Heart right ventricle (tissue), 16 donors: ENCODE measurements around the gene GATA6. TPM values are rescaled to one million over a fixed set of nuclear protein-coding genes. Genes with fewer than 3 reads are reported as not detected.

ENCODE experiments used
- ATAC-seq, 8 donors: fragments of 200-7000 bp; cut with Tn5 transposase; one replicate each; pipeline ENCODE4 v1.9.1; 2020; ENCODE audit warnings: mild to moderate bottlenecking in 8 of 8, moderate library complexity in 8 of 8, moderate number of reproducible peaks in 1 of 8
- DNase-seq, 2 donors: peaks; one replicate each; pipeline ENCODE4 v3.0.0-alpha.2; 2020
- H3K27ac ChIP-seq, 10 donors: fragments of 200-600 bp; sonication (generic) in 2 of 10; one replicate each; pipeline versions ENCODE4 v1.5.0 to v1.8.0; 2020 to 2022; ENCODE audit warnings: mild to moderate bottlenecking in 3 of 10
- H3K27me3 ChIP-seq, 7 donors: fragments of 200-600 bp; one replicate each; pipeline ENCODE4 v1.8.0; 2021 to 2022; ENCODE audit warnings: mild to moderate bottlenecking in 2 of 7
- H3K36me3 ChIP-seq, 9 donors: fragments of 200-600 bp; sonication (generic) in 1 of 9; one replicate each; pipeline versions ENCODE4 v1.5.0 to v1.8.0; 2020 to 2022; ENCODE audit warnings: mild to moderate bottlenecking in 2 of 9
- H3K4me1 ChIP-seq, 9 donors: fragments of 200-600 bp; sonication (generic) in 1 of 9; one replicate each; pipeline versions ENCODE4 v1.5.0 to v1.8.0; 2020 to 2022; ENCODE audit warnings: mild to moderate bottlenecking in 4 of 9
- H3K4me3 ChIP-seq, 10 donors: fragments of 200-600 bp; sonication (generic) in 2 of 10; one replicate each; pipeline versions ENCODE4 v1.5.0 to v1.8.0; 2020 to 2022; ENCODE audit warnings: mild to moderate bottlenecking in 7 of 10, moderate library complexity in 2 of 10
- H3K9me3 ChIP-seq, 11 donors: fragments of 200-600 bp in 10 of 11; sonication (generic) in 2 of 11; one replicate each; pipeline versions ENCODE4 v1.5.0 to v1.8.0; 2013 to 2022; ENCODE audit warnings: mild to moderate bottlenecking in 2 of 11, control low read depth in 1 of 11, moderate library complexity in 1 of 11
- CTCF ChIP-seq, 9 donors: fragments of 200-600 bp; sonication (generic) in 2 of 9; IDR thresholded peaks; one replicate each; pipeline versions ENCODE4 v1.5.0 to v1.8.0; 2021 to 2022; ENCODE audit warnings: antibody characterized with exemption in 9 of 9, mild to moderate bottlenecking in 5 of 9, moderate library complexity in 1 of 9
- WGBS, 2 donors: extraction: QIAGEN DNeasy Blood & Tissue Kit; methylation state at CpG; one replicate each; pipeline ENCODE4 v1.1.7; 2013; ENCODE audit warnings: inconsistent platforms in 1 of 2; 5-methylcytosine and 5-hydroxymethylcytosine counted together
- intact Hi-C, 10 donors: fragments of 100-400 bp; cut with DNase I; formaldehyde crosslinking; loops; one replicate each; pipeline versions ENCODE4 v1.11.1 to v1.14.2; 2022
- polyA plus RNA-seq, 2 donors: library from polyadenylated mRNA; stranded (reverse); fragments of 200-250 nt; gene quantifications; one replicate each; pipeline ENCODE4 v1.2.3, GENCODE V29; 2013
- total RNA-seq, 10 donors: library from RNA; stranded (reverse); fragmentation: NEBNext Ultra II Directional in 3 of 10; extraction: Animal tissue kit (Norgen Biotek cat#: 25700) in 3 of 10; gene quantifications; one replicate each; pipeline versions ENCODE4 v1.2.1 to v1.2.4, GENCODE V29; 2021 to 2023
- donor health status: Arrhythmogenic right ventricular cardiomyopathy.
- donor health status: ischemic (EF 13 %, LVEDD 7.1; RV severe dilation, severe dysfunction).
- donor health status: healthy with polysubstance abuse.
- donor health status: DM: no; HTN: yes; CAD: no.
- donor health status: DM: no; HTN: no; CAD: no.
- donor health status: ischemic (EF 25% LVEDD 6.9; RV normal size, moderate dysfunction).
- donor health status: ischemic (EF 25% LVEDD 5.7; RV mildly dilated, moderate dysfunction).
- donor health status: healthy.
- donor health status: DM: yes; HTN: yes; CAD: no.
- donor health status: Ischemic cardiomyopathy.
- donor health status: ischemic (EF 35%, LVEDD 5.7; RV mildly dilated, moderate dysfunction).
- donor health status: nonischemic (EF 11% LVEDD 7.7; RV severe dilation, severe dysfunction).
- donor health status: DM: yes; HTN: yes; CAD: no.
- donor health status: PGD.
- donor health status: ischemic (EF 29% LVEDD 5.4; RV normal size, mild dysfunction).
- donor health status: nonischemic (EF 23%, LVEDD 6.1; RV moderate dilation, normal function).

Gene GATA6
- total and polyA plus RNA-seq, 12 donors = 36.7 to 99.5 (median 69.0) TPM

GRCh38 chr18:22153428-22153827, 16.0 kb upstream of the GATA6 start:
- no peak overlapping the region for H3K4me3 ChIP-seq
- H3K4me1 ChIP-seq = no peaks in the 10 kb centered on the region
- no peak for TF ChIP-seq CTCF (IDR thresholded peaks at IDR 0.05)
- H3K27me3 ChIP-seq = no peaks in the 10 kb centered on the region
- ATAC-seq (no peak), DNase-seq (no peak)
- H3K36me3 ChIP-seq = no peaks in the 10 kb centered on the region
- intact Hi-C loops = loop anchor here in 1 of 10 donors (10.0 kb wide), 2 partner anchors 49 to 149 kb away; no protein-coding TSS in a partner anchor
- H3K27ac ChIP-seq = no peak overlapping the region
- H3K9me3 ChIP-seq = no peaks in the 10 kb centered on the region
- 84 to 87% methylated on average over 3 of the region's 3 CpGs for WGBS, 2 donors

DNA sequence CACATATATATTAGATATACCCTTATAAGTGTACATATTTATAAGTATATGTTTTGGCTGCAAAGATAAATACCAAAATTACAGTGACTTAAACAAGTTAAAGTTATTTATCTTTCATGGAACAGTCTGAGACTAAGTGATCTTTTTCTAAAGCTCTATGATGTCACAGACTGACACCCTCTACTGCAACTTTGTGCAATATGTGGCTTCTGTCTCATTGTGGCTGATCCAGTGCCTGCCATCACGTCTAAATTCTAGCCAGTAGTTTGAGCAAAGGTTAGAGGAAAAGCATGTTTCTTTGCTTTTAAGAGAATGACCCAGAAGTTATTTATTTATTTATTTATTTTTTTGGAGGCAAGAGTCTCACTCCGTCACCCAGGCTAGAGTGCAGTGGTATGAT, 13.8 kb upstream of the GATA6 start:
- DNase-seq = no peak
- H3K27me3 ChIP-seq = peaks cover 0 to 11% (median 0%) of the 10 kb centered on the region in 7 donors
- 85 to 86% methylated on average over 2 of the region's 2 CpGs for WGBS, 2 donors

DNA sequence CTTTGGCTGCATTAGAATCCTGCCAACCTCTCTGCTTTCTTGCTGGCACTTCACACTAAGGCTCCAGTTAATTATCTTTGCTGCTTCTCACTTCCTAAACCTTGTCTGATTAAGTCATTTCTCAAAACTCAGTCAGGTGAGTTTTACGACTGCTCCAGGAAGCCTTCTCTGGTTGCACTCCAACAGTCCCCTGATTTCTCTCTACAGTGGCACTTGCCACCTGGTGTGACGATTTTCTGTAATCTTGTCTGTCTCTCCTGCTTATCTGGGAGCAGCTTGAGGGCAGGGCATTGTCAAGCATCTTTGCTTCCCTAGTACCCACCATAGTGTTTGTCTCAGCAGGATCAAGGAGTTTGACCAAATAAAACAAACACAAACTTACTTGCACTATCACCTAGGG, 10.4 kb upstream of the GATA6 start:
- WGBS, 2 donors = 70 to 72% methylated on average over 2 of the region's 2 CpGs
- Histone ChIP-seq H3K4me3 (no peak overlapping the region), H3K27me3 (peaks cover 0 to 39% (median 9%) of the 10 kb centered on the region in 7 donors), H3K27ac (no peak overlapping the region), H3K9me3 (no peaks in the 10 kb centered on the region), H3K36me3 (no peaks in the 10 kb centered on the region), H3K4me1 (peaks cover 0 to 34% (median 4%) of the 10 kb centered on the region in 9 donors)
- no peak for DNase-seq
- no peak for ATAC-seq
- TF ChIP-seq CTCF (IDR thresholded peaks at IDR 0.05) = no peak
- intact Hi-C loops = loop anchor here in 2 of 10 donors (5.0 to 10.0 kb wide), 3 partner anchors 54 to 242 kb away; no protein-coding TSS in a partner anchor

More for the DNA sequence above, 13.8 kb upstream of the GATA6 start:
- intact Hi-C loops = loop anchor here in 2 of 10 donors (5.0 to 10.0 kb wide), 3 partner anchors 51 to 238 kb away; no protein-coding TSS in a partner anchor
- Histone ChIP-seq H3K36me3 (no peaks in the 10 kb centered on the region), H3K4me3 (no peak overlapping the region), H3K27ac (no peak overlapping the region), H3K9me3 (no peaks in the 10 kb centered on the region), H3K4me1 (peaks cover 0 to 15% (median 0%) of the 10 kb centered on the region in 9 donors)
- no peak for ATAC-seq
- no peak for TF ChIP-seq CTCF (IDR thresholded peaks at IDR 0.05)

GRCh38 chr18:22161090-22161489, 8.3 kb upstream of the GATA6 start:
- Histone ChIP-seq H3K4me1 (peaks cover 0 to 37% (median 9%) of the 10 kb centered on the region in 9 donors), H3K27ac (no peak overlapping the region), H3K9me3 (no peaks in the 10 kb centered on the region), H3K27me3 (peaks cover 0 to 59% (median 27%) of the 10 kb centered on the region in 7 donors), H3K36me3 (no peaks in the 10 kb centered on the region), H3K4me3 (no peak overlapping the region)
- no peak for ATAC-seq
- TF ChIP-seq CTCF (IDR thresholded peaks at IDR 0.05) = no peak
- DNase-seq = no peak
- intact Hi-C loops = loop anchor here in 9 of 10 donors (5.0 to 10.0 kb wide), 9 partner anchors 46 to 544 kb away; no protein-coding TSS in a partner anchor
- 85 to 91% methylated on average over 5 of the region's 5 CpGs for WGBS, 2 donors
